Spleen (tissue), 11 donors: ENCODE measurements around the gene EDN1. TPM values are rescaled to one million over a fixed set of nuclear protein-coding genes. Genes with fewer than 3 reads are reported as not detected.

ENCODE experiments used
- DNase-seq: peaks from one replicate; pipeline ENCODE4 v3.0.0-alpha.2; 2020
- H3K27ac ChIP-seq, 8 donors: fragments of 200-600 bp; sonication (generic) in 7 of 8; 1 replicate in 4 of 8; 2 replicates in 4 of 8; pipeline versions ENCODE4 v1.5.0 to v1.8.0; 2016 to 2021; ENCODE audit warnings: inconsistent platforms in 4 of 8, mild to moderate bottlenecking in 4 of 8, moderate library complexity in 1 of 8
- H3K27me3 ChIP-seq, 7 donors: fragments of 200-600 bp; sonication (generic) in 6 of 7; replicated peaks in 1 of 7; 1 replicate in 4 of 7; 2 replicates in 3 of 7; pipeline versions ENCODE4 v1.5.0 to v1.8.0; 2016 to 2021; ENCODE audit warnings: inconsistent platforms in 3 of 7, mild to moderate bottlenecking in 1 of 7
- H3K36me3 ChIP-seq, 6 donors: fragments of 200-600 bp; sonication (generic) in 5 of 6; 1 replicate in 4 of 6; 2 replicates in 2 of 6; pipeline versions ENCODE4 v1.5.0 to v1.8.0; 2016 to 2021; ENCODE audit warnings: inconsistent platforms in 2 of 6
- H3K4me1 ChIP-seq, 6 donors: fragments of 200-600 bp; sonication (generic) in 5 of 6; 1 replicate in 3 of 6; 2 replicates in 3 of 6; pipeline versions ENCODE4 v1.5.0 to v1.8.0; 2016 to 2021; ENCODE audit warnings: inconsistent platforms in 3 of 6
- H3K4me3 ChIP-seq, 8 donors: fragments of 200-600 bp; sonication (generic) in 7 of 8; 1 replicate in 4 of 8; 2 replicates in 4 of 8; pipeline versions ENCODE4 v1.5.0 to v1.8.0; 2016 to 2021; ENCODE audit warnings: inconsistent platforms in 4 of 8, mild to moderate bottlenecking in 4 of 8, moderate library complexity in 2 of 8
- H3K9me3 ChIP-seq, 8 donors: fragments of 200-600 bp; sonication (generic) in 7 of 8; 1 replicate in 4 of 8; 2 replicates in 4 of 8; pipeline versions ENCODE4 v1.5.0 to v1.8.0; 2016 to 2021; ENCODE audit warnings: inconsistent platforms in 4 of 8
- POLR2A ChIP-seq, 3 donors: fragments of 450-650 bp; IDR thresholded peaks; one replicate each; pipeline ENCODE4 v1.5.1; 2017; ENCODE audit warnings: antibody characterized with exemption in 3 of 3, mild to moderate bottlenecking in 1 of 3
- POLR2AphosphoS5 ChIP-seq, 3 donors: sonication (generic); formaldehyde crosslinking; IDR thresholded peaks; one replicate each; pipeline ENCODE4 v1.5.1; 2017; ENCODE audit warnings: antibody characterized with exemption in 3 of 3
- WGBS, 5 donors: extraction: QIAGEN DNeasy Blood & Tissue Kit in 3 of 5; methylation state at CpG; one replicate each; pipeline versions ENCODE4 v1.1.5 to v1.1.7; 2013 to 2018; 5-methylcytosine and 5-hydroxymethylcytosine counted together
- intact Hi-C: fragments of 100-400 bp; cut with DNase I; formaldehyde crosslinking; loops from one replicate; pipeline ENCODE4 v1.15.0; 2023; ENCODE audit warnings: low total_unique reads
- polyA plus RNA-seq, 3 donors: library from polyadenylated mRNA; stranded (reverse); fragments of 200-250 nt; gene quantifications; one replicate each; pipeline ENCODE4 v1.2.1, GENCODE V29; 2013
- total RNA-seq, 7 donors: library from RNA; depleted of rRNA in 3 of 7; stranded (reverse); fragments of >200 nt in 3 of 7; fragmentation: NEBNext Ultra II Directional in 4 of 7; extraction: Animal tissue kit (Norgen Biotek cat#: 25700) in 4 of 7; gene quantifications; one replicate each; pipeline versions ENCODE4 v1.1.0 to v1.2.1, GENCODE V29; 2016 to 2021
- TF ChIP-seq, protein P1 (sequence below), 11 experiments: fragments of 200-600 bp in 7 of 11; fragments of 450-650 bp in 4 of 11; sonication (generic) in 4 of 11; IDR thresholded peaks in 8 of 11; conservative IDR thresholded peaks in 3 of 11; 1 replicate in 7 of 11; 2 replicates in 4 of 11; pipeline versions ENCODE4 v1.4.0 to v1.8.0; 2016 to 2021; ENCODE audit warnings: antibody characterized with exemption in 11 of 11, inconsistent platforms in 4 of 11, mild to moderate bottlenecking in 1 of 11
- donor health status: healthy with polysubstance abuse.
- donor health status: DM: no; HTN: no; CAD: no; lungs with moderate emphysema.
- donor health status: DM: no; HTN: no; CAD: no.
- donor health status: Bipolar disorder and iron deficiency.
- donor health status: healthy.
- donor health status: DM: no; HTN: no; CAD: no.
- donor health status: DM: yes; HTN: yes; CAD: no.

EDN1 gene
- total and polyA plus RNA-seq, 10 donors, result 5.2 to 27.1 (median 13.4) TPM

DNA sequence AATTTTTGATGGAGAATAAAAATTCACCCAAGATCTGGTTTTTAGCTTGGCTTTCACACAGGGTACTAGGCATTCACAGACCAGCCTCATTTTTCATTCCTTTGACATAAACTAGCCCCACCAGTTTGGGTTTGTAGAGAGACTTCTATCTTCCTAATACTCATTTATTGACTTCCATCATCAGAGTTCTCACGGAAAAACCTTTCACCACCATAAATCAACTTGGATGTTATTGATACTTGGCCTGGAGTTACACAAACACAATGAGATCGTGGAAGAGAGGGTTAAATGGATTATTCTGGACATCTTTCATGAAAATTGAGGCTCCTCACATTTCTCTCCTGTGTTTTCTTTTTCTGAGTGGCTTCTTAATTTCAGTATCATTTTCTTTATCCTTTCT, 26.8 kb upstream of the EDN1 start:
- no peak for DNase-seq
- Histone ChIP-seq H3K27me3 (no peaks in the 10 kb centered on the region), H3K9me3 (no peaks in the 10 kb centered on the region), H3K4me3 (no peak overlapping the region), H3K27ac (no peak overlapping the region), H3K4me1 (peaks cover 0 to 16% (median 0%) of the 10 kb centered on the region in 6 donors), H3K36me3 (no peaks in the 10 kb centered on the region)
- intact Hi-C loops, result no loop called here
- TF ChIP-seq POLR2A (IDR thresholded peaks at IDR 0.05), result no peak
- TF ChIP-seq, protein P1, sequence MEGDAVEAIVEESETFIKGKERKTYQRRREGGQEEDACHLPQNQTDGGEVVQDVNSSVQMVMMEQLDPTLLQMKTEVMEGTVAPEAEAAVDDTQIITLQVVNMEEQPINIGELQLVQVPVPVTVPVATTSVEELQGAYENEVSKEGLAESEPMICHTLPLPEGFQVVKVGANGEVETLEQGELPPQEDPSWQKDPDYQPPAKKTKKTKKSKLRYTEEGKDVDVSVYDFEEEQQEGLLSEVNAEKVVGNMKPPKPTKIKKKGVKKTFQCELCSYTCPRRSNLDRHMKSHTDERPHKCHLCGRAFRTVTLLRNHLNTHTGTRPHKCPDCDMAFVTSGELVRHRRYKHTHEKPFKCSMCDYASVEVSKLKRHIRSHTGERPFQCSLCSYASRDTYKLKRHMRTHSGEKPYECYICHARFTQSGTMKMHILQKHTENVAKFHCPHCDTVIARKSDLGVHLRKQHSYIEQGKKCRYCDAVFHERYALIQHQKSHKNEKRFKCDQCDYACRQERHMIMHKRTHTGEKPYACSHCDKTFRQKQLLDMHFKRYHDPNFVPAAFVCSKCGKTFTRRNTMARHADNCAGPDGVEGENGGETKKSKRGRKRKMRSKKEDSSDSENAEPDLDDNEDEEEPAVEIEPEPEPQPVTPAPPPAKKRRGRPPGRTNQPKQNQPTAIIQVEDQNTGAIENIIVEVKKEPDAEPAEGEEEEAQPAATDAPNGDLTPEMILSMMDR (IDR thresholded peaks at IDR 0.05 in 8 of 11, conservative IDR thresholded peaks at IDR 0.05 in 3 of 11), result no peak
- TF ChIP-seq POLR2AphosphoS5 (IDR thresholded peaks at IDR 0.05), result no peak
- whole genome bisulfite sequencing, 5 donors, result 71 to 89% (median 81%) methylated on average over 2 of the region's 2 CpGs

DNA sequence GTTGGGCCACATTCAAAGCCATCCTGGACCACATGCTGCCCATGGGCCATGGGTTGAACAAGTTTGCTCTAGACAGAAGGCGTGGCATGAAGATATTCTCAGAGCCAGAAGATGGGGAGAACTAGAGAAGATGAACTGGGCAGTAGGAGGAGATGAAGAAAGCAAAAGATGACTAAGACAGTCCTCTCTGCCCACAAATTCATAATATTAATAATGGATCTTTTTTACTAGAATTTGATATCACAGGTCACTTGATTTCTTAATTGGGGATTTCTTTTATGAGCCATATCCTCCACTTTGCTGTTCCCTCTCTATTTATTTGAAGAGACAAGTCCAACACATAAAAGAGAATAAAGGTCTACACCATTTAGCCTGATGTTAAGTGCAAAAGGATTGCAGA, 25.5 kb upstream of the EDN1 start:
- Histone ChIP-seq H3K9me3 (no peaks in the 10 kb centered on the region), H3K4me3 (no peak overlapping the region), H3K27me3 (no peaks in the 10 kb centered on the region), H3K4me1 (peaks cover 0 to 16% (median 0%) of the 10 kb centered on the region in 6 donors), H3K27ac (no peak overlapping the region), H3K36me3 (no peaks in the 10 kb centered on the region)
- no peak for DNase-seq
- intact Hi-C loops, result no loop called here
- TF ChIP-seq POLR2AphosphoS5 (IDR thresholded peaks at IDR 0.05) (no peak), POLR2A (IDR thresholded peaks at IDR 0.05) (no peak)
- 78 to 96% (median 92%) methylated on average over 1 of the region's 1 CpG for WGBS, 5 donors

DNA sequence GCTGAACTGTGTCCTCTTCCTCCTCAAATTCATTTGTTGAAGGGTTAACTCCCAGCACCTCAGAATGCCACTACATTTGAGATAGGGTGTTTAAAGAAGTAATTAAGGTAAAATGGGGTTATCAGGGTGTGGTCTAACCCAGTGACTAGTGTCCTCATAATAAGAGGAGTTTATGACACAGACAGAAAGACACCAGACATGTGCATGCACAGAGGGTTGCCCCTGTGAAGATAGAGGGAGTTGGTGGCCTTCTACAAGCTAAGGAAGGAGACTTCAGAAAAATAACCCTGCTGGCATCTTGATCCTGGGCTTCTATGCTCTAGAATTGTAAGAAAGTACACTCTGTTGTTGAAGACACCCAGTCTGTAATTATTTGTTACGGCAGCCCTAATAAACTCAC, 24.9 kb upstream of the EDN1 start:
- WGBS, 5 donors, result 86 to 100% (median 93%) methylated on average over 1 of the region's 1 CpG
- no peaks in the 10 kb centered on the region for H3K9me3 ChIP-seq
- H3K4me3 ChIP-seq, result no peak overlapping the region
- no peak for DNase-seq
- peak overlapping the region in 2 of 8 donors; percentile 19 to 28 for H3K27ac ChIP-seq
- peaks cover 0 to 16% (median 0%) of the 10 kb centered on the region in 6 donors for H3K4me1 ChIP-seq
- no peaks in the 10 kb centered on the region for H3K36me3 ChIP-seq
- intact Hi-C loops, result no loop called here
- TF ChIP-seq POLR2AphosphoS5 (IDR thresholded peaks at IDR 0.05) (no peak), POLR2A (IDR thresholded peaks at IDR 0.05) (no peak)
- TF ChIP-seq, protein P1 (IDR thresholded peaks at IDR 0.05 in 8 of 11, conservative IDR thresholded peaks at IDR 0.05 in 3 of 11), result no peak
- no peaks in the 10 kb centered on the region for H3K27me3 ChIP-seq

DNA sequence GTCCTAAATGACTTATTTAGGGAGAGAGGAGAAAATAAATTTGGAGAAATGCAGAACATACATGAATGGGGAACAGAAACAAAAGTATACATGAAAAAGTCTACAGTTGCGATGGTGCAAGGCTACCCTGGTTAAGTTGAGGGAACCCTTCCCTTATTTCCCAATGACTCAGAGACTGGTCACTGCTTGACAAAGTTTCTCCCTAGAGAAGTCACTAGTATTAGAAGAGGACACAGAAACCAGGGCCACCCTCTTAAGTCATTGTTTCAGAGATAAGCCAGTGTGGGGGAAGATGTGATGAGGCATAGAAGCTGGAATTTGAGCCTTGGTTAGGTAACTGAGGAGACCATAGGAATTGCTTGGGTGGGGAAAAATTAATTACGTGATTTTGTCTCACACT, 24.4 kb upstream of the EDN1 start:
- Histone ChIP-seq H3K9me3 (peaks cover 0 to 3% (median 0%) of the 10 kb centered on the region in 8 donors), H3K27me3 (no peaks in the 10 kb centered on the region), H3K4me1 (peaks cover 0 to 16% (median 0%) of the 10 kb centered on the region in 6 donors), H3K4me3 (no peak overlapping the region), H3K36me3 (no peaks in the 10 kb centered on the region), H3K27ac (peak overlapping the region in 2 of 8 donors; percentile 28 to 31)
- intact Hi-C loops, result no loop called here
- no peak for DNase-seq
- WGBS, 5 donors, result 67 to 92% (median 74%) methylated on average over 2 of the region's 2 CpGs
- TF ChIP-seq, protein P1 (IDR thresholded peaks at IDR 0.05 in 8 of 11, conservative IDR thresholded peaks at IDR 0.05 in 3 of 11), result no peak
- TF ChIP-seq POLR2A (IDR thresholded peaks at IDR 0.05), result no peak

DNA sequence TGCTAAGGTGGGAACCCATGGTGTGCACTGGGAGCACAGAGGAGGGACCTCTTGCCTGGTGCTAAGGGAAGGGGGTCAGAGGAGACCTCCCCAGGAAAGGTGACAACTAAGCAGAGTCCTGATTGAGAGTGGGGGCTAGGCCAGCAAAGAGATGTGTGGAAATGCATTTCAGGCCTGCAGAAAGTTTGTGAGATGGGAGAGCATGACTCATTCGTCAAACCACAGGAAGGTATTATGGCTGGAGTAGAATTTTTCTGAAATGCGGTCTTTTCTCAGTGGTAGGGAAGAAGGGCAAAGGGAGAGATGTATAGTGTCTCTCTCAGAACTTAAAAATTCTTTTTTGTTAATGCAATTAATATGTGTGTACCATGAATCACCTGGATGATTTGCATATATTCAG, 23.6 kb upstream of the EDN1 start:
- DNase-seq, result no peak
- 31 to 57% (median 45%) methylated on average over 2 of the region's 2 CpGs for WGBS, 5 donors
- no peak for TF ChIP-seq POLR2A (IDR thresholded peaks at IDR 0.05)
- TF ChIP-seq, protein P1 (IDR thresholded peaks at IDR 0.05 in 8 of 11, conservative IDR thresholded peaks at IDR 0.05 in 3 of 11), result no peak
- no peak for TF ChIP-seq POLR2AphosphoS5 (IDR thresholded peaks at IDR 0.05)

More for the DNA sequence above, 23.6 kb upstream of the EDN1 start:
- intact Hi-C loops, result no loop called here
- H3K27me3 ChIP-seq, result no peaks in the 10 kb centered on the region
- no peak overlapping the region for H3K4me3 ChIP-seq
- H3K27ac ChIP-seq, result no peak overlapping the region
- H3K36me3 ChIP-seq, result no peaks in the 10 kb centered on the region
- H3K4me1 ChIP-seq, result peaks cover 0 to 16% (median 0%) of the 10 kb centered on the region in 6 donors
- peaks cover 0 to 10% (median 6%) of the 10 kb centered on the region in 8 donors for H3K9me3 ChIP-seq
